GM12872 (cell line): ENCODE results near the gene POLR3G.

Source experiments
- TF ChIP-seq, protein P1 (sequence below): IDR thresholded peaks from 3 replicates; pipeline ENCODE4 v1.5.1; 2011; ENCODE audit warnings: low read depth, mild to moderate bottlenecking, low read length, moderate library complexity; ENCODE audit not compliant: insufficient read depth

Gene POLR3G

DNA sequence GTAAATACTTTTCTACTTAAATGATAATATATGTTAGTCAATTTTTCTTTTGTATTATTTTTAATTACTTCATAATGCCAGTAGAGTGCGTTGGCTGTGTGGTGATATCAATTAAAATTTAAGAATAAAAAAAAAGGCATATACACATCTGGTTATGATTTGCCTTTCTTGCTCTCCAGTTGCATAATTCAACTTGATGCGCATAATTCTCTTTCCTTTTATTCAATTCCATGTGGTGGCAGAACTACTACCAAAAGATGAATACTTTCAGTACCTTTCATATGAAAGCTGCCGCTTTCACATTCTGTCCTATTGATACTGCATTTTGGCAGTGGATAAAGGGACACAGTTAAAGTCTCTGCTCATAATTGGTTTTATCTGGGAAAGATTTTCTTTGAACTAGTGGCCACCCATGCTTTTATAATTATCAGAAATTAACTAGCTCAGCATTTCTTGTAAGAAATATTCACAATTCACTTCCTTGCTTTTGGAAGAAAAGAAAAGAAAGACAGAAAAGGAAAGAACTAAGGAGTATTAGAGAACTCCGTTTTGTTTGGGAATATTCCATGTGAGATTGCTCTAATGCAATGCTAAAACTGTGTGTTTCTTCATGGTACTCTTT, 71.7 kb downstream of the POLR3G start:
- TF ChIP-seq, protein P1, sequence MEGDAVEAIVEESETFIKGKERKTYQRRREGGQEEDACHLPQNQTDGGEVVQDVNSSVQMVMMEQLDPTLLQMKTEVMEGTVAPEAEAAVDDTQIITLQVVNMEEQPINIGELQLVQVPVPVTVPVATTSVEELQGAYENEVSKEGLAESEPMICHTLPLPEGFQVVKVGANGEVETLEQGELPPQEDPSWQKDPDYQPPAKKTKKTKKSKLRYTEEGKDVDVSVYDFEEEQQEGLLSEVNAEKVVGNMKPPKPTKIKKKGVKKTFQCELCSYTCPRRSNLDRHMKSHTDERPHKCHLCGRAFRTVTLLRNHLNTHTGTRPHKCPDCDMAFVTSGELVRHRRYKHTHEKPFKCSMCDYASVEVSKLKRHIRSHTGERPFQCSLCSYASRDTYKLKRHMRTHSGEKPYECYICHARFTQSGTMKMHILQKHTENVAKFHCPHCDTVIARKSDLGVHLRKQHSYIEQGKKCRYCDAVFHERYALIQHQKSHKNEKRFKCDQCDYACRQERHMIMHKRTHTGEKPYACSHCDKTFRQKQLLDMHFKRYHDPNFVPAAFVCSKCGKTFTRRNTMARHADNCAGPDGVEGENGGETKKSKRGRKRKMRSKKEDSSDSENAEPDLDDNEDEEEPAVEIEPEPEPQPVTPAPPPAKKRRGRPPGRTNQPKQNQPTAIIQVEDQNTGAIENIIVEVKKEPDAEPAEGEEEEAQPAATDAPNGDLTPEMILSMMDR = no peak

DNA sequence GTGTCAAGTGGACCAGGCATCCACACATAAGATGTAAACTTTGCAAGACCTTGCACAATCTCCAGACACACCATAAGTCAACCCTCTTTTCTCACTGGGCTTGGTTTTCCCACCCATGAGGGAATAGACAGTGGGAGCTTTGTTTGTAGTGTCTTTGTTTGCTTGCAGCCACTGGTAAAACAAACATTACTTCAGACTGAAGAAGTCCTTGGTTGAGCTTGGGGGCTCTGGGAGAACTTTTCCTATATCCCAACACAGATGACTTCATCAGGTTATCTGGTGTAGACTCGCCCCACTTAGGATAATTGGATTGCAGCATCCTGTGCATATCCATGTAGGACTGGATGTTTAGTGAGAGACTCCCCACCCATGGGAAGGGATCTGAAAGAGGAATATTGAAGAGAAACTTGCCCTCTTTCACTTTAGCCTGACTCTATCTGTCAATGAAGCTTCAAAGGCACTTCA, 72.4 kb downstream of the POLR3G start:
- TF ChIP-seq, protein P1 = no peak

DNA sequence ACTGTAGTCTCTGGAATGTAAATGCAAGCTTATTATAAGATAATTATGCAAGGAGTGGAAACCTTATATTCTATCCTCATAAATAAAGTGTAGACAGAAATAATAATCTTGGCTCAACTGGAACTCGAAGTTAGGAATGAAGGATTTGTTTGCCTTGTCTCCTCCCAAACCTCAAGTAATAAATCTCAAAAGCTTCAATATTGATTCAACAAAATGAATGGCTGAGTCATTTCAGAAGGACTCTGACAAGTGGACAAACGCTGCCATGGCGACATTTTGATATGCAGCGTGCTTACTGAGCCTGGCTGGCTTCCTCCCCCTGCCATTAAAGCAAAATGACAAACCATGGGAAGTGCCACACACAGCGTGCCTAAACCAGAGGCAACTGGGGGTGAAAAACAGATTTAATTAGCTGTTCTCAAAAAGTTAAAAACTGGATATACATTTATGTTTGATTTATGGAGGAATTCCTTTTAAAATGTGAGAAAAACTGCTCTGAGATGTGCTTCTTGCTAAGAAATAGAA, 73.5 kb downstream of the POLR3G start:
- TF ChIP-seq, protein P1 = no peak

DNA sequence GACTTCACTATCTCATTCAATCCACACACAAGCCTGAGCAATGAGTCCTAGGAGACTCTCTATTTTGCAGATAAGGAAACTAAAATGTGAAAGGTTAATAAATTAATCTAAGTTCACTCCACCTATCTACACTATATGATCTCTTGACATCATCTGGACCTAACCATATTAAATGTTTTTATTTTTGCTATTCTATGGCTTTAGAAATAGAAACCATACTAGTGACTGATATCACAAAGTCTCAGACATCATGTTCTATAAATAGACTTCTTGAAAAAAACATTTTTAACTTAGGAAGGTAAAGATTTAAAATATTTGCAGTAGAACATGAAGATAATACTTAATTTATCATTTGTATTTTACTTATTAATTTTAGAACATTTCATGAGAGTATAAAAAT, 74.6 kb downstream of the POLR3G start:
- TF ChIP-seq, protein P1 = no peak

DNA sequence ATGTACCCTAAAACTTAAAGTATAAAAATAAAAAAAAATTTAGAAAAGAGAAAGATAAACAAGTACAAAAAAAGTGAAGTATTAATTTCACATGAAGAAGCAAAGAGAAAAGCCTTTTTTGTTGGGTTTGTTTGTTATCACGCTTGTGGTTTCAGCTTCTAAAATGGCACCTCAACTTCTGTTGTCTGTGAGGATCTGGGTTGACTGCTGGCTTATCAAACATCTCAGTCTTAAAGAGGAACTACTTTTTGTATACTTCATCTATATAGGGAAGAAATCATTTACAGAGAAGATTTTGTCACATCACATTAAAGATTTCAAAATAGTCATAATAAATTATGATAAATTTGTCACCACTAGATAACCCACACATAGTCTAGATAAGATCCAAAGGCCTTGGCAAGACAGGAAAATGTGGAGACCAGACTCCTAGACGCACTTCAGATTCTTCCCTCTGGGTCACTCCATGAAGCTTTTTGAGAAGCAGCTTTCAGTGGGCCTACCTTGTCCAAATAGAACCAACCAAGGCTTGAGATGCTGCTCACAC, 75.1 kb downstream of the POLR3G start:
- TF ChIP-seq, protein P1 = no peak

DNA sequence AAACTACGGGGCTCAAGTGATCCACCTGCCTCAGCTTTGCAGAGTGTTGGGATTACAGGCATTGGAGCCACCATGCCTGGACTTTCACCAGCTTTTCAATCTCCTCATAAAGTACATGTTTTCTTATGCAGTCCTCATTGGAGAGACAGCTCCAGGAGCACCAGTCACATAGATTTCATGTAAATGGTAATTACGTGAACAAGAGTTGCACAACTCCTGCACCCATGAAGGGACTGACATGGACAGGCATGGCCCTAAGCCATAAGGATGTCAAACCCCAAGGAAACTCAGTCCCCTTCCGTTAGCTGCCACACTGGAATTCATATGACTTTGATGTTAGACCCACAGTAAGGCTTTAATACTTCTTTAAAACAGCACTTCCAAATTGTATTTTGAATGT, 76.3 kb downstream of the POLR3G start:
- TF ChIP-seq, protein P1 = no peak

DNA sequence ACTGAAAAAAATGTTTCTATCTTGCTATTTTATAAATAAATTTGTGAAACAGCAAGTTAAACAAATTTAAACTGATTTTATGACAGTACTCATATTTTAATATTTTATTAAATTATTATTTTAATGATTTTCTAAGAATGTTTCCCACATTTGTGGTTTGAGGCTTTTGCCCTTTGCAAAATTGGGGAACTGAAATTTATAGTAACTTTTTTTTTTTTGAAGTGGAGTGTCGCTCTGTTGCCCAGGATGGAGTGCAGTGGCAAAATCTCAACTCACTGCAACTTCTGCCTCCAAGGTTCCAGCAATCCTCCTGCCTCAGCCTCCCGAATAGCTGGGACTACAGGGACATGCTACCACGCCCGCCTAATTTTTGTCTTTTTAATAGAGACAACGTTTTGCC, 76.7 kb downstream of the POLR3G start:
- TF ChIP-seq, protein P1 = no peak
